CD4-positive, CD25-positive, alpha-beta regulatory T cell (primary cell): ENCODE data around the gene DZIP1. TPM values are rescaled to one million over a fixed set of nuclear protein-coding genes. Genes with fewer than 3 reads are reported as not detected.

Experiments used
- ATAC-seq, 2 donors: fragments of 150-1000 bp; cut with Tn5 transposase; one replicate each; pipeline ENCODE4 v1.10.0; 2021; ENCODE audit warnings: low read depth in 2 of 2, moderate number of reproducible peaks in 2 of 2, moderate library complexity in 1 of 2
- DNase-seq, 3 donors: peaks; one replicate each; pipeline versions ENCODE4 v3.0.0 to v3.0.0-alpha.2; 2012 to 2022; ENCODE audit warnings: mixed read lengths in 1 of 3
- H3K27ac ChIP-seq: one replicate; pipeline ENCODE4 v1.7.0; 2013; ENCODE audit warnings: mild to moderate bottlenecking, low read length; ENCODE audit not compliant: insufficient read depth, poor library complexity, severe bottlenecking
- H3K27me3 ChIP-seq: one replicate; pipeline ENCODE4 v1.7.0; 2013; ENCODE audit warnings: low read length; ENCODE audit not compliant: control insufficient read depth, insufficient read depth
- H3K36me3 ChIP-seq: one replicate; pipeline ENCODE4 v1.7.0; 2013; ENCODE audit warnings: mild to moderate bottlenecking, low read length, moderate library complexity; ENCODE audit not compliant: control insufficient read depth, insufficient read depth
- H3K4me1 ChIP-seq: 2 replicates; pipeline ENCODE4 v1.7.0; 2013; ENCODE audit warnings: mild to moderate bottlenecking, low read length; ENCODE audit not compliant: insufficient read depth, control insufficient read depth, poor library complexity, severe bottlenecking
- H3K4me3 ChIP-seq: one replicate; pipeline ENCODE4 v1.7.0; 2013; ENCODE audit warnings: low read depth, mild to moderate bottlenecking, low read length, moderate library complexity
- H3K9me3 ChIP-seq, 2 experiments: 1 replicate in 1 of 2; 2 replicates in 1 of 2; pipeline ENCODE4 v1.7.0; 2013; ENCODE audit warnings: low read length in 2 of 2, mild to moderate bottlenecking in 1 of 2, moderate library complexity in 1 of 2; ENCODE audit not compliant: control insufficient read depth in 2 of 2
- H3K27ac Mint-ChIP-seq, 3 donors: one replicate each; pipeline ENCODE4 v1.8.0; 2020 to 2022; ENCODE audit warnings: mild to moderate bottlenecking in 3 of 3, mixed read lengths in 3 of 3, moderate library complexity in 2 of 3
- H3K27me3 Mint-ChIP-seq: one replicate; pipeline ENCODE4 v1.8.0; 2022; ENCODE audit warnings: mild to moderate bottlenecking, mixed read lengths
- H3K36me3 Mint-ChIP-seq: one replicate; pipeline ENCODE4 v1.8.0; 2020; ENCODE audit warnings: mixed read lengths
- H3K4me1 Mint-ChIP-seq, 4 donors: one replicate each; pipeline ENCODE4 v1.8.0; 2020 to 2022; ENCODE audit warnings: mixed read lengths in 4 of 4, mild to moderate bottlenecking in 1 of 4
- H3K4me3 Mint-ChIP-seq, 4 donors: one replicate each; pipeline ENCODE4 v1.8.0; 2020 to 2022; ENCODE audit warnings: mild to moderate bottlenecking in 4 of 4, mixed read lengths in 4 of 4, moderate library complexity in 3 of 4
- H3K9me3 Mint-ChIP-seq, 7 donors: one replicate each; pipeline ENCODE4 v1.8.0; 2020 to 2022; ENCODE audit warnings: mixed read lengths in 7 of 7, mild to moderate bottlenecking in 3 of 7, moderate library complexity in 2 of 7
- polyA plus RNA-seq, 4 donors: library from polyadenylated mRNA; unstranded; fragments of 300-500 nt; fragmentation: Illumina TruSeq; gene quantifications; one replicate each; pipeline ENCODE4 v1.2.3, GENCODE V29; 2021
- total RNA-seq: library from RNA; stranded (reverse); gene quantifications from one replicate; pipeline ENCODE4 v1.2.3, GENCODE V29; 2022

Gene DZIP1
- total and polyA plus RNA-seq, 5 donors from 2014 or later, result not detected

- peaks cover 38% of the 10 kb centered on the region for H3K27me3 Mint-ChIP-seq
Observed at GRCh38 chr13:95656386-95657015, 12.0 kb upstream of the DZIP1 start.

DNA sequence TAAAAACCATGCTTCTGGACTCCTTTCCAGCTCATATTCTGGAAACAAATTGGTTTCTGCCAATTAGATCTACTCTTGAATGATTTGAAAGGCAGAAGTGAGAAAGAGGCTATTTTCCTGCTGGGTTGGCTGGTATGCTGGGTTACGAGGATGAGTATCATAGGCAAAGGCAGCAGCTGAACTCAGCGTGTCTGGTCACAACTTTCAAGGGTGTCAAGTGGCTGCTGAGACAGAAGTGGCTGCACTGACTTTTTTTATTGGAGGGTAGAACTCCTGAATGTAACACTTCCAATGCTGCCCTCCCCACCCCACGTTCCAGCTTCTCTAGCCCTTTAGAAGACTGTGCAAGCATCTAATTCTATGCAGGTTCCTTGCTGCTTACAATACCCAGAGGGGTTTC, 8.3 kb upstream of the DZIP1 start:
- H3K4me1 Mint-ChIP-seq, result no peaks in the 10 kb centered on the region
- H3K36me3 Mint-ChIP-seq, result no peaks in the 10 kb centered on the region
- H3K4me3 Mint-ChIP-seq, result no peak overlapping the region
- H3K27ac Mint-ChIP-seq, result no peak overlapping the region
- H3K9me3 ChIP-seq, result no peaks in the 10 kb centered on the region
- H3K27me3 Mint-ChIP-seq, result peaks cover 37% of the 10 kb centered on the region
- peaks cover 4% of the 10 kb centered on the region for H3K27me3 ChIP-seq
- peaks cover 0 to 4% (median 0%) of the 10 kb centered on the region in 7 donors for H3K9me3 Mint-ChIP-seq
- ATAC-seq (no peak), DNase-seq (no peak)
- no peaks in the 10 kb centered on the region for H3K4me1 ChIP-seq
- H3K4me3 ChIP-seq, result no peak overlapping the region
- no peaks in the 10 kb centered on the region for H3K36me3 ChIP-seq
- no peak overlapping the region for H3K27ac ChIP-seq

More at GRCh38 chr13:95656386-95657015, 12.0 kb upstream of the DZIP1 start:
- Mint-ChIP-seq H3K9me3 (peaks cover 0 to 5% (median 3%) of the 10 kb centered on the region in 7 donors), H3K4me1 (no peaks in the 10 kb centered on the region), H3K27ac (no peak overlapping the region), H3K4me3 (no peak overlapping the region), H3K36me3 (no peaks in the 10 kb centered on the region)
- Histone ChIP-seq H3K27me3 (peaks cover 8% of the 10 kb centered on the region), H3K27ac (no peak overlapping the region), H3K36me3 (no peaks in the 10 kb centered on the region), H3K9me3 (no peaks in the 10 kb centered on the region), H3K4me1 (no peaks in the 10 kb centered on the region), H3K4me3 (no peak overlapping the region)
- ATAC-seq (no peak), DNase-seq (no peak)

DNA sequence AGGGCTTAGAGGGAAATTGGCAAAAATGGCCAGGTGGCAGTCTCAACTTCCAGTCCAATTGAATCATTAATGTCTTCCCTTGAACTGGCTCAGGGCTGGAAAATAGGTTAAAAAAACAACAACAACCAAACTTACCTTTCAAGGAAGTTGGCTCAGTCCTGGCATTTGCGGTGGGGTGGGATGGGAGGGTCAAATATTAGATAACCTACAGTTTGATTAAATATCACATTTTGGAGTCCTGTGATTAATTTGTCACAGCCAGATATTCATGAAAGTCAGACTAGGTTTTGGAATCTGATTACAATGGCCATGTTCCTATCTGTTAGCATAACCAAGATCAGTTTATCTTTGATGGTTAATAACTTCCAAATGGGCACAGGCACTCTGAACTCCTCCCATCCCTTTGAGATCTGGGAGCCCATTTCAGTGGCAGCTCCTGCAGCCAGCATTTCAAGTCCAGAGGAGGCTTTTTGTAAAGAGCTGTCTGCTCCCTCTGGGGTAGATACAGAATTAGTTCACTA, 7.8 kb upstream of the DZIP1 start:
- Mint-ChIP-seq H3K27ac (no peak overlapping the region), H3K27me3 (peaks cover 37% of the 10 kb centered on the region), H3K4me3 (no peak overlapping the region), H3K36me3 (no peaks in the 10 kb centered on the region), H3K9me3 (peaks cover 0 to 4% (median 0%) of the 10 kb centered on the region in 7 donors), H3K4me1 (no peaks in the 10 kb centered on the region)
- Histone ChIP-seq H3K27me3 (peaks cover 9% of the 10 kb centered on the region), H3K9me3 (no peaks in the 10 kb centered on the region), H3K36me3 (no peaks in the 10 kb centered on the region), H3K4me3 (no peak overlapping the region), H3K27ac (no peak overlapping the region), H3K4me1 (no peaks in the 10 kb centered on the region)
- ATAC-seq (no peak), DNase-seq (no peak)

DNA sequence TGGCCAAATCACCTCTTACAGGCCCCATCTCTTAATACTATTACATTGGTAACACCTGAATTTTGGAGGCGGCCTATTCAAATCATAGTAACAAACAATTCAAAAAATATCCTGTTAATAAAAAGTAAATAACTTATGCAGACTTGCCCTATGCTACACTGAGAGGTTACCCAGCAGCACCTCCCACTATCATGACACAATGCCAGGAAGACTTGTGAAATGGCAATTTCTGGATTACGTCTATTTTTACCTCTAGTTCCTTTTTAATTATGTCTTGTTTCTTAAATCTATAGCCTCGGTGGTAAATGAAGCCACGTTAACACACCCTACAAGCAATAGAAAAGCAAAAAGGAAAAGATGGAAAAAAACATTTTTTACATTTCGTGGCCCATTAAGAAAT, 6.2 kb upstream of the DZIP1 start:
- no peak overlapping the region for H3K27ac ChIP-seq
- H3K36me3 ChIP-seq, result no peaks in the 10 kb centered on the region
- Mint-ChIP-seq H3K4me3 (no peak overlapping the region), H3K27ac (no peak overlapping the region), H3K36me3 (no peaks in the 10 kb centered on the region), H3K9me3 (peaks cover 0 to 4% (median 0%) of the 10 kb centered on the region in 7 donors), H3K27me3 (peaks cover 33% of the 10 kb centered on the region), H3K4me1 (no peaks in the 10 kb centered on the region)
- H3K4me3 ChIP-seq, result no peak overlapping the region
- H3K4me1 ChIP-seq, result no peaks in the 10 kb centered on the region
- H3K27me3 ChIP-seq, result peaks cover 10% of the 10 kb centered on the region
- no peak for DNase-seq
- no peaks in the 10 kb centered on the region for H3K9me3 ChIP-seq
- ATAC-seq, result no peak

GRCh38 chr13:95647321-95647720, 2.8 kb upstream of the DZIP1 start:
- H3K9me3 Mint-ChIP-seq, result peaks cover 0 to 6% (median 0%) of the 10 kb centered on the region in 7 donors
- H3K36me3 Mint-ChIP-seq, result no peaks in the 10 kb centered on the region
- Histone ChIP-seq H3K4me3 (no peak overlapping the region), H3K27me3 (peaks cover 26% of the 10 kb centered on the region), H3K4me1 (no peaks in the 10 kb centered on the region), H3K27ac (no peak overlapping the region), H3K9me3 (no peaks in the 10 kb centered on the region), H3K36me3 (no peaks in the 10 kb centered on the region)
- no peak overlapping the region for H3K27ac Mint-ChIP-seq
- DNase-seq, result no peak
- no peak for ATAC-seq
- H3K4me1 Mint-ChIP-seq, result peaks cover 0 to 13% (median 7%) of the 10 kb centered on the region in 4 donors
- peaks cover 48% of the 10 kb centered on the region for H3K27me3 Mint-ChIP-seq
- no peak overlapping the region for H3K4me3 Mint-ChIP-seq

DNA sequence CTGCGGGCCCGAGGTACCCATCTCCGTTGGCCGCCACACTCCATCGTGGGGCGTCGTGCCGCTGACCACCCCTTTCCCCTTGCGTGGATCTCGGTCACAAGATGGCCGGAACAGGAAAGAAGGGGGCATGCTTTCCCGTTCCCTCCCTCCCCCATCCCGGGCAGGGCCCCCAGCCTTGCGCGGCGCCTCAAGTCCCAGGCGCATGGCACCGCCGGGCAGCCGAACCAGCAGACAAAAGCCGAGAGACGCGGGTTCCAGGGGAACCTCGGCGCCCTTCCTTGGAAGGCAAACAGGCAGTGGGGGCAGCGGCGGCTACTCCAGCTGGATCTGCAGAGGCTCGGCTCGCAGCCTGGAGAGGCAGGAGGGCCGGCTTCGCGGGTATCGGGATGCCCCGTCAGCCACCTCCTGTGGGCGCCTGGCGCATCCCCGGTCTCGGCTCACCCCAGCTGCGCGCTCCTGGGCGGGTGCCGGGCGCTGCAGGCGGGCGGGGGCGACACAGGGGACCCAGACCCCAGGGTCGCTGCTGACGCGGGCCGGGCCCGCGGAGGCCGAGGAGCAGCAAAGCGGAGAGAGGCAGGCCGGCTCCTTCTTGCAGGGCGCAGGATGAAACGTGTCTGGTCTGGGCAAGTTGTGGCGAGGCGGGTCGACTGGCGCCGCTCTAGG, 439 bp downstream of the DZIP1 start:
- Mint-ChIP-seq H3K27ac (no peak overlapping the region), H3K9me3 (peaks cover 0 to 6% (median 0%) of the 10 kb centered on the region in 7 donors), H3K4me3 (peak overlapping the region in 1 of 4 donors; percentile 16), H3K27me3 (peaks cover 56% of the 10 kb centered on the region), H3K4me1 (peaks cover 0 to 13% (median 7%) of the 10 kb centered on the region in 4 donors), H3K36me3 (no peaks in the 10 kb centered on the region)
- peaks cover 3% of the 10 kb centered on the region for H3K4me1 ChIP-seq
- no peak overlapping the region for H3K27ac ChIP-seq
- ATAC-seq (no peak), DNase-seq (no peak)
- H3K36me3 ChIP-seq, result no peaks in the 10 kb centered on the region
- peaks cover 25% of the 10 kb centered on the region for H3K27me3 ChIP-seq
- no peak overlapping the region for H3K4me3 ChIP-seq
- no peaks in the 10 kb centered on the region for H3K9me3 ChIP-seq

GRCh38 chr13:95643571-95643935, 953 bp downstream of the DZIP1 start:
- Histone ChIP-seq H3K9me3 (no peaks in the 10 kb centered on the region), H3K36me3 (no peaks in the 10 kb centered on the region), H3K27ac (no peak overlapping the region), H3K4me1 (peaks cover 3% of the 10 kb centered on the region), H3K4me3 (no peak overlapping the region), H3K27me3 (peaks cover 25% of the 10 kb centered on the region)
- DNase-seq (no peak), ATAC-seq (no peak)
- Mint-ChIP-seq H3K27me3 (peaks cover 55% of the 10 kb centered on the region), H3K4me1 (peaks cover 0 to 13% (median 7%) of the 10 kb centered on the region in 4 donors), H3K27ac (peak overlapping the region in 1 of 3 donors; percentile 74), H3K4me3 (peak overlapping the region in 3 of 4 donors; percentile 55 to 82 (median 57)), H3K36me3 (no peaks in the 10 kb centered on the region), H3K9me3 (peaks cover 0 to 5% (median 0%) of the 10 kb centered on the region in 7 donors)
